KMS-11 (cell line): ENCODE results near the gene OSGEP.

Experiments used
- H2AFZ ChIP-seq: fragments of 200-600 bp; sonication (generic); 2 replicates; pipeline ENCODE4 v1.6.1; 2016; ENCODE audit warnings: antibody characterized with exemption, mixed run types, low read depth
- H3K27ac ChIP-seq: fragments of 200-600 bp; sonication (generic); 2 replicates; pipeline ENCODE4 v1.6.1; 2016; ENCODE audit warnings: mild to moderate bottlenecking, mixed run types
- H3K27me3 ChIP-seq: fragments of 200-600 bp; sonication (generic); 2 replicates; pipeline ENCODE4 v1.6.1; 2017; ENCODE audit warnings: mild to moderate bottlenecking, low read depth, mixed run types, moderate library complexity; ENCODE audit not compliant: insufficient read depth
- H3K36me3 ChIP-seq: fragments of 200-600 bp; sonication (generic); 2 replicates; pipeline ENCODE4 v1.6.1; 2017; ENCODE audit warnings: mild to moderate bottlenecking, mixed run types; ENCODE audit not compliant: insufficient read depth
- H3K4me1 ChIP-seq: fragments of 200-600 bp; sonication (generic); 2 replicates; pipeline ENCODE4 v1.6.1; 2016; ENCODE audit warnings: mild to moderate bottlenecking, low read depth, mixed run types; ENCODE audit not compliant: poor library complexity, severe bottlenecking
- H3K4me2 ChIP-seq: fragments of 200-600 bp; sonication (generic); 2 replicates; pipeline ENCODE4 v1.7.0; 2016; ENCODE audit warnings: mild to moderate bottlenecking, mixed run types
- H3K4me3 ChIP-seq: fragments of 200-600 bp; sonication (generic); IDR thresholded peaks from 2 replicates; pipeline ENCODE4 v1.6.1; 2017; ENCODE audit warnings: low read depth, low read length, mixed read lengths; ENCODE audit not compliant: insufficient read depth
- H3K79me2 ChIP-seq: fragments of 200-600 bp; sonication (generic); 2 replicates; pipeline ENCODE4 v1.6.1; 2016; ENCODE audit warnings: low read depth, mixed run types; ENCODE audit not compliant: insufficient read depth
- H3K9ac ChIP-seq: fragments of 200-600 bp; sonication (generic); 2 replicates; pipeline ENCODE4 v1.6.1; 2016; ENCODE audit warnings: mild to moderate bottlenecking, mixed run types
- H4K20me1 ChIP-seq: fragments of 200-600 bp; sonication (generic); 2 replicates; pipeline ENCODE4 v1.6.1; 2016; ENCODE audit warnings: mild to moderate bottlenecking, mixed run types; ENCODE audit not compliant: insufficient read depth
- CTCF ChIP-seq: fragments of 200-600 bp; sonication (generic); conservative IDR thresholded peaks from 2 replicates; pipeline ENCODE4 v1.6.1; 2017; ENCODE audit warnings: low read depth, mild to moderate bottlenecking, antibody characterized with exemption, low read length, moderate library complexity, mixed read lengths

OSGEP gene

DNA sequence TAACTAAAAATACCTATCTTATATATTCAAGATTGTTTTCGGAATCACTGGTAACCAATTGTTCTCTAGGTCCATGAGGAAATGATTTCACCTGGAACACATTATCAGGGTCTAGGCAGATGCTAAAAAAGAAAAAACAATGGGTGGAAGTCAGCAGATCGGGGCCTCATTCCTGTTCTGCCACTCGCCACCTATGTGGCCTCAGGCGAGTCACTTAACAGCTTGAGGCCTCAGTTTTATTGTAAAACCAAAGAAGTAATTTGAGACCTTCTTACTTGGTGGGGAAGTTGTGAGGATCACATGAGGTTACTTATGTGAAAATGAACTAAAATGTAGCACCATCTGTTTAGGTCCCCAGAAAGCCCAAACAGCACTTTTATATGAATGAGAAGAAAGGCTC, 44.5 kb upstream of the OSGEP start:
- Histone ChIP-seq H2AFZ (peak overlapping the region; percentile 56; the same call in 1 of the 2 replicates), H3K4me2 (peak overlapping the region; percentile 99), H3K4me1 (peaks cover 61% of the 10 kb centered on the region), H3K4me3 (no peak overlapping the region), H4K20me1 (no peaks in the 10 kb centered on the region), H3K27me3 (no peaks in the 10 kb centered on the region), H3K27ac (peak overlapping the region; percentile 89), H3K9ac (peak overlapping the region; percentile 28; the same call in 1 of the 2 replicates), H3K36me3 (no peaks in the 10 kb centered on the region), H3K79me2 (no peaks in the 10 kb centered on the region)
- no peak for TF ChIP-seq CTCF

DNA sequence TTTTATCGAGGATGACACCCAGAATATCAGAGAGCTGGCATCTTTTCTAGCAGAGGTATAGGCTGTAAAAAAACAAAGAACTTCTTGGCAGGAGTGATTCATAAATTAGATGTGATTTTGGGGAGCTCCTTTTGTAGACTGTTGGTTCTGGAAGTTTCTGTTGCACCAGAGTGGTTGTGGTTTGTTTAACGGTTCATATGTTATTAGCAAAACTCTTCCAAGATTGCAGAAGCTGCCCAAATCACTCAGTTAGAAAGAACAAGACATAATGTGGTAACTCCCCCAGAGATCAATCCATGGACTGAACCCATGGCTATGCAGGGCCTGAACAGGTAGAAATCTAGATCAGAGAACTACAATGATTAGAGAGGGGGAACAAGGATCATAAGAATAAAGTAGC, 44.0 kb upstream of the OSGEP start:
- Histone ChIP-seq H3K36me3 (no peaks in the 10 kb centered on the region), H3K4me1 (peaks cover 66% of the 10 kb centered on the region), H3K9ac (peak overlapping the region; percentile 28; the same call in 1 of the 2 replicates), H4K20me1 (no peaks in the 10 kb centered on the region), H3K79me2 (no peaks in the 10 kb centered on the region), H3K27ac (peak overlapping the region; percentile 89), H2AFZ (peak overlapping the region; percentile 56), H3K27me3 (no peaks in the 10 kb centered on the region), H3K4me3 (no peak overlapping the region), H3K4me2 (peak overlapping the region; percentile 99)
- TF ChIP-seq CTCF, result no peak

- Histone ChIP-seq H3K27ac (no peak overlapping the region), H3K4me3 (no peak overlapping the region), H3K9ac (no peak overlapping the region), H4K20me1 (no peaks in the 10 kb centered on the region), H3K4me2 (no peak overlapping the region), H3K36me3 (no peaks in the 10 kb centered on the region), H3K4me1 (peaks cover 85% of the 10 kb centered on the region), H3K79me2 (no peaks in the 10 kb centered on the region), H2AFZ (no peak overlapping the region), H3K27me3 (no peaks in the 10 kb centered on the region)
- TF ChIP-seq CTCF, result no peak
Measured at GRCh38 chr14:20494935-20495766, 40.5 kb upstream of the OSGEP start.

DNA sequence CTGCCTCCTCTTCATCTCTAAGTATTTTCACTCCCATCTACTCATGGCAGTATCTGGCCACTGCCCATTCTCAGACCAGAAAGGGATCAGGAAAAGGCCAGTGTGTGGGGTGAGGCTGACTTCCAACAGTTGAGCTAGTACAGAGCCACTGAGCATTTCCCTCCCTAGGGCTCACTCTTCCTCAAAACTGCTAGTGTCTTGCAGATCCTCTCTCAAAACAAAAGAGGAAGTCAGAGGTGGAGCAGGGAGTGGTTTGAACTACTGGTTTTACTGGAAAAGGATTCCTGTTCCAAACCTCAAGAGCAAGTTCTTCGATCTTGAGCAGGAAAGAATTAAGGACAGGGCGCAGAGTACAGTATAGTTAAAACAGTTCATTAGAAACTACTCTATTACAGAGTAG, 39.0 kb upstream of the OSGEP start:
- Histone ChIP-seq H3K9ac (no peak overlapping the region), H3K79me2 (no peaks in the 10 kb centered on the region), H3K4me2 (peak overlapping the region; percentile 91), H3K27me3 (no peaks in the 10 kb centered on the region), H3K27ac (peak overlapping the region; percentile 86), H2AFZ (peak overlapping the region; percentile 34), H3K4me3 (no peak overlapping the region), H4K20me1 (no peaks in the 10 kb centered on the region), H3K4me1 (peaks cover 85% of the 10 kb centered on the region), H3K36me3 (no peaks in the 10 kb centered on the region)
- no peak for TF ChIP-seq CTCF
